LNCAP (cell line): ENCODE results near the gene NMB.

Source experiments
- CTCF ChIP-seq: fragments of 450-650 bp; IDR thresholded peaks from 2 replicates; pipeline ENCODE4 v1.5.1; 2017; ENCODE audit warnings: mild to moderate bottlenecking

Gene NMB

GRCh38 chr15:84689858-84690257, 31.9 kb upstream of the NMB start:
- no peak for TF ChIP-seq CTCF

- TF ChIP-seq CTCF: no peak
Observed at GRCh38 chr15:84685304-84685703, 27.3 kb upstream of the NMB start.

GRCh38 chr15:84684092-84684491, 26.1 kb upstream of the NMB start:
- no peak for TF ChIP-seq CTCF

GRCh38 chr15:84681831-84682230, 23.8 kb upstream of the NMB start:
- TF ChIP-seq CTCF: no peak

GRCh38 chr15:84671211-84671610, 13.2 kb upstream of the NMB start:
- TF ChIP-seq CTCF: no peak

- no peak for TF ChIP-seq CTCF
Observed at GRCh38 chr15:84669726-84670125, 11.7 kb upstream of the NMB start.

GRCh38 chr15:84668221-84668982, 10.4 kb upstream of the NMB start:
- TF ChIP-seq CTCF: no peak

GRCh38 chr15:84666373-84666772, 8.4 kb upstream of the NMB start:
- no peak for TF ChIP-seq CTCF
